NCI-H1436 treated with DMSO at 0.1 percent for 48 hours (cell line): Measurements from ENCODE around the gene APOC1.

ENCODE experiments used
- DNase-seq: peaks from one replicate; lab custom pipeline; 2025; lab: John Stamatoyannopoulos, UW

APOC1 gene

GRCh38 chr19:44955505-44956439 is 41.4 kb downstream of the APOC1 start:
- DNase-seq = no peak

- no peak for DNase-seq
Measured at GRCh38 chr19:44957526-44957925, 43.1 kb downstream of the APOC1 start.

- no peak for DNase-seq
Measured at GRCh38 chr19:44958090-44958489, 43.7 kb downstream of the APOC1 start.

GRCh38 chr19:44959691-44960090 is 45.3 kb downstream of the APOC1 start:
- no peak for DNase-seq

GRCh38 chr19:44960906-44961728 is 46.7 kb downstream of the APOC1 start:
- no peak for DNase-seq

- DNase-seq = no peak
Measured at GRCh38 chr19:44961821-44962220, 47.4 kb downstream of the APOC1 start.

- no peak for DNase-seq
Measured at GRCh38 chr19:44968118-44968517, 53.7 kb downstream of the APOC1 start.

- DNase-seq = no peak
Measured at GRCh38 chr19:44968670-44969069, 54.3 kb downstream of the APOC1 start.
